ENCODE results near the gene ZNF511. TPM values are rescaled to one million over a fixed set of nuclear protein-coding genes. Genes with fewer than 3 reads are reported as not detected.

Gene ZNF511
- total RNA-seq, 1 experiment from 2014 or later: 89.4 TPM

DNA sequence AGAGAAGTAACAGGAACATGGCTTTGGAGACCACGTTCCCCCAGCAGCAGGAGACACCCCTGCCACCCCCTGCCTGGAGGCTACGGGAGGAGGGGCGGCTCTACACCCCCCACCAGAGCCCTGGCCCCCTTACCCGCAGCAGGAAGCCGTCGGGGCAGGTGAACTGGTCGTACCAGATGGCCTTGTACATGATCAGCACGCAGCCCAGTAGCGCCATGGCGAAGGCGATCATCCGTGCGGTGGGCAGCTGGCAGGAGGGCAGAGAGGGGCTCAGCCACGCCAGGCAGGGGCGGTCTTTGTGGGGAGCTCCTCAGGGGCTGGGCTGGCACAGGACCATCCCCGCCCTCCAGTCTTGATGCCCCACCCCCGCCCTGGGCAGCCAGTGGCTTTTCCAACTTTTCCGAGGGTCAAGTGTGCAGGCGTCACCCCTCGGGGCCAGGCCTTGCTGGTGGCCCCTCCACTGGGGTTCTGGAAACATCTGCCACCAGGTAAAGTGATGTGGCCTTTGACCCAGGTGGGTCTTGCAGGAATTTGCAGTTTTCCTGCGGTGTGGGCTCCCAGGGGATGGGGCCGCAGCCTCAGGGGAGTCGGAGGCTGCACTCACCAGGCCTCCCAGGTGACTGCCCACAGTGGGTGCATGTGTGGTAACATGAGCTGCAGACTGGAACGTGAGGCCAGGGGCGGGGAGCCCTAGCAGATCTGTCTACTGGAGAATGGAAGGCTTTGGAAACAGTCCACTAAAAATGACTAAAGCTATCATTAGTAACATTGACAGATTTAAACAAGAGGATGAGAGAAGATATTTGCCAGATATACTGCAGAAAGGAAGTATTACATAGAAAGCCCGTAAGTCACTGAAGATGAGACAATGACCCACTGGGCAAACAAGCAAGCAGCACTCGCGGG is 18.3 kb downstream of the ZNF511 start:
- H3K4ac ChIP-seq (ENCODE audit: low read depth, low read length): no peak overlapping the region
- H3K18ac ChIP-seq (ENCODE audit: insufficient read length, low read depth, low read length): no peak overlapping the region
- H2BK120ac ChIP-seq (ENCODE audit: low read depth, low read length, poor library complexity, severe bottlenecking): no peak overlapping the region
- peak overlapping the region; percentile 11 to 60; a peak in 1 of 5 replicates for H3K4me3 Mint-ChIP-seq
- no CpG with 5 or more reads among the region's 28 CpGs for WGBS (ENCODE audit: extremely low coverage, insufficient read length, low lambda C conversion rate)
- peaks cover 19% of the 10 kb centered on the region for H3K23me2 ChIP-seq (ENCODE audit: insufficient read length, low read depth, low read length, poor library complexity, severe bottlenecking)
- no peaks in the 10 kb centered on the region for H3K79me2 ChIP-seq (ENCODE audit: insufficient read depth, low read length)
- no peak overlapping the region for H2AFZ ChIP-seq (ENCODE audit: low read length)
- 0 out of 5 replicates have a peak, but pooled peaks cover 0 to 4% of the 10 kb centered on the region in 2 experiments for H3K9me3 Mint-ChIP-seq
- H3K79me1 ChIP-seq (ENCODE audit: insufficient read depth, low read depth, low read length, poor library complexity, severe bottlenecking): no peaks in the 10 kb centered on the region
- no peaks in the 10 kb centered on the region; the same call in 1 of the 2 replicates for H3K4me1 ChIP-seq (ENCODE audit: insufficient read depth, low read length)
- H2BK12ac ChIP-seq (ENCODE audit: insufficient read length, low read depth, low read length): no peak overlapping the region
- no peak overlapping the region for H3K4me2 ChIP-seq (ENCODE audit: insufficient read depth, insufficient read length, low read length)
- TF ChIP-seq, protein P1, sequence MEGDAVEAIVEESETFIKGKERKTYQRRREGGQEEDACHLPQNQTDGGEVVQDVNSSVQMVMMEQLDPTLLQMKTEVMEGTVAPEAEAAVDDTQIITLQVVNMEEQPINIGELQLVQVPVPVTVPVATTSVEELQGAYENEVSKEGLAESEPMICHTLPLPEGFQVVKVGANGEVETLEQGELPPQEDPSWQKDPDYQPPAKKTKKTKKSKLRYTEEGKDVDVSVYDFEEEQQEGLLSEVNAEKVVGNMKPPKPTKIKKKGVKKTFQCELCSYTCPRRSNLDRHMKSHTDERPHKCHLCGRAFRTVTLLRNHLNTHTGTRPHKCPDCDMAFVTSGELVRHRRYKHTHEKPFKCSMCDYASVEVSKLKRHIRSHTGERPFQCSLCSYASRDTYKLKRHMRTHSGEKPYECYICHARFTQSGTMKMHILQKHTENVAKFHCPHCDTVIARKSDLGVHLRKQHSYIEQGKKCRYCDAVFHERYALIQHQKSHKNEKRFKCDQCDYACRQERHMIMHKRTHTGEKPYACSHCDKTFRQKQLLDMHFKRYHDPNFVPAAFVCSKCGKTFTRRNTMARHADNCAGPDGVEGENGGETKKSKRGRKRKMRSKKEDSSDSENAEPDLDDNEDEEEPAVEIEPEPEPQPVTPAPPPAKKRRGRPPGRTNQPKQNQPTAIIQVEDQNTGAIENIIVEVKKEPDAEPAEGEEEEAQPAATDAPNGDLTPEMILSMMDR (conservative IDR thresholded peaks at IDR 0.05): no peak
- H4K20me1 ChIP-seq (ENCODE audit: control insufficient read depth, insufficient read depth, insufficient read length): no peaks in the 10 kb centered on the region
- no peak for DNase-seq
- H4K5ac ChIP-seq (ENCODE audit: insufficient read length, low read depth, low read length): no peak overlapping the region
- no peak overlapping the region for H4K91ac ChIP-seq (ENCODE audit: insufficient read length, low read depth, low read length)
- H3K27me3 Mint-ChIP-seq (ENCODE audit: low read depth): peaks cover 71% of the 10 kb centered on the region
- H3K9me3 ChIP-seq (ENCODE audit: control insufficient read depth, low read depth, low read length): no peaks in the 10 kb centered on the region
- H4K8ac ChIP-seq (replicated peaks; ENCODE audit: insufficient read length, low read depth, low read length): no peak overlapping the region
- peaks cover 14 to 28% of the 10 kb centered on the region in 2 experiments for H3K4me1 Mint-ChIP-seq
- H2AK5ac ChIP-seq (ENCODE audit: insufficient read length, low read length): no peak overlapping the region
- peaks cover 17% of the 10 kb centered on the region; the same call in 1 of the 2 replicates for H3K27me3 ChIP-seq (ENCODE audit: insufficient read depth, low read length)
- H3K27ac ChIP-seq (ENCODE audit: insufficient read length, low read depth, low read length): no peak overlapping the region
- H3K56ac ChIP-seq (ENCODE audit: insufficient read length, low read depth, low read length): no peak overlapping the region
- H3K36me3 Mint-ChIP-seq (ENCODE audit: insufficient read depth in 1 of 3, low read depth in 3 of 3): no peaks in the 10 kb centered on the region; a peak in 1 of 7 replicates
- H3K9ac ChIP-seq (ENCODE audit: extremely low read depth, insufficient read length, low read length): no peak overlapping the region
- no peak overlapping the region for H3K23ac ChIP-seq (ENCODE audit: insufficient read length, low read depth, low read length)
- no peak overlapping the region for H3K27ac Mint-ChIP-seq
- no peak overlapping the region for H3K14ac ChIP-seq (ENCODE audit: insufficient read depth, low read length)
- H2BK15ac ChIP-seq (ENCODE audit: low read depth, low read length): peak overlapping the region; percentile 61; the same call in 1 of the 2 replicates
- H3T11ph ChIP-seq (ENCODE audit: low read length): no peak overlapping the region
- no peak overlapping the region for H2BK5ac ChIP-seq (ENCODE audit: insufficient read length, low read length)
- no peak overlapping the region for H2BK20ac ChIP-seq (ENCODE audit: low read depth, low read length, poor library complexity, severe bottlenecking)
